GM19463 (cell line): Measurements from ENCODE around the gene SLC4A5.

Source experiments
- ATAC-seq: cut with Tn5 transposase; IDR thresholded peaks from one replicate; pipeline ENCODE4 v1.9.1; 2021; ENCODE audit warnings: mild to moderate bottlenecking, moderate library complexity; ENCODE audit not compliant: unreplicated experiment

The SLC4A5 gene, protein sequence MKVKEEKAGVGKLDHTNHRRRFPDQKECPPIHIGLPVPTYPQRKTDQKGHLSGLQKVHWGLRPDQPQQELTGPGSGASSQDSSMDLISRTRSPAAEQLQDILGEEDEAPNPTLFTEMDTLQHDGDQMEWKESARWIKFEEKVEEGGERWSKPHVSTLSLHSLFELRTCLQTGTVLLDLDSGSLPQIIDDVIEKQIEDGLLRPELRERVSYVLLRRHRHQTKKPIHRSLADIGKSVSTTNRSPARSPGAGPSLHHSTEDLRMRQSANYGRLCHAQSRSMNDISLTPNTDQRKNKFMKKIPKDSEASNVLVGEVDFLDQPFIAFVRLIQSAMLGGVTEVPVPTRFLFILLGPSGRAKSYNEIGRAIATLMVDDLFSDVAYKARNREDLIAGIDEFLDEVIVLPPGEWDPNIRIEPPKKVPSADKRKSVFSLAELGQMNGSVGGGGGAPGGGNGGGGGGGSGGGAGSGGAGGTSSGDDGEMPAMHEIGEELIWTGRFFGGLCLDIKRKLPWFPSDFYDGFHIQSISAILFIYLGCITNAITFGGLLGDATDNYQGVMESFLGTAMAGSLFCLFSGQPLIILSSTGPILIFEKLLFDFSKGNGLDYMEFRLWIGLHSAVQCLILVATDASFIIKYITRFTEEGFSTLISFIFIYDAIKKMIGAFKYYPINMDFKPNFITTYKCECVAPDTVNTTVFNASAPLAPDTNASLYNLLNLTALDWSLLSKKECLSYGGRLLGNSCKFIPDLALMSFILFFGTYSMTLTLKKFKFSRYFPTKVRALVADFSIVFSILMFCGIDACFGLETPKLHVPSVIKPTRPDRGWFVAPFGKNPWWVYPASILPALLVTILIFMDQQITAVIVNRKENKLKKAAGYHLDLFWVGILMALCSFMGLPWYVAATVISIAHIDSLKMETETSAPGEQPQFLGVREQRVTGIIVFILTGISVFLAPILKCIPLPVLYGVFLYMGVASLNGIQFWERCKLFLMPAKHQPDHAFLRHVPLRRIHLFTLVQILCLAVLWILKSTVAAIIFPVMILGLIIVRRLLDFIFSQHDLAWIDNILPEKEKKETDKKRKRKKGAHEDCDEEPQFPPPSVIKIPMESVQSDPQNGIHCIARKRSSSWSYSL

DNA sequence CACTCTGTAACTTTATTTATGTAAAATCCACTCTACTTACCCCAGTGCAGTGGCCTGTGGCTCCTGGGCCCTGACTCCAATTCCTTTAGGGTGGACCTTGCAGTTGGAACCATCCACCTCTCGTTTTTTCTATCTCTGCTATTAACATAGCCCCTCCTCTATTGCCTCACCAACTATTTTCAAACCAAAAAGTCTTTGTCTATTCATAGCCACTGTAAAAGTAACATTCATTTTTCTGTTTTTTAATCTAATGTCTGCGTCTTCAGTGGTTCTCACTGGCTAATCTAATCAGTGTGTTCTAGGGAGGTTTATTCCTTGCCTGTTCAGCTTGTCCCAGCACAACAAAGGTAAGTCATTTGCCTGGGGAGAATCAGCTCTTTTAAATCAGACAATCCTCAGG, at the start of gene SLC4A5:
Gene SLC4A5, minus strand, starts transcription at position 101 of the 400 bp plus-strand sequence. CDS start 28,393 bp downstream, outside the sequence.
- no peak for ATAC-seq

DNA sequence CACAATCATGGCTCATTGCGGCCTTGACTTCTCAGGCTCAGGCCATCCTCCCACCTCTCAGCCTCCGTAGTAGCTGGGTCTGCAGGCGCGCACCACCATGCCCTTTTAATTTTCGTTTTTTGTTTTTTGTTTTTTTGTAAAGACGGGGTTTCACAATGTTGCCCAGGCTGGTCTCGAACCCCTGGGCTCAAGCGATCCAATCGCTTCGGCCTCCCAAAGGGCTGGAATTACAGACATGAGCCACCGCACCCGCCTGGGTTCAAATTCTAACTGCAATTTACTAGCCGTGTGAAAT, 49.2 kb upstream of the SLC4A5 start:
- ATAC-seq: no peak

DNA sequence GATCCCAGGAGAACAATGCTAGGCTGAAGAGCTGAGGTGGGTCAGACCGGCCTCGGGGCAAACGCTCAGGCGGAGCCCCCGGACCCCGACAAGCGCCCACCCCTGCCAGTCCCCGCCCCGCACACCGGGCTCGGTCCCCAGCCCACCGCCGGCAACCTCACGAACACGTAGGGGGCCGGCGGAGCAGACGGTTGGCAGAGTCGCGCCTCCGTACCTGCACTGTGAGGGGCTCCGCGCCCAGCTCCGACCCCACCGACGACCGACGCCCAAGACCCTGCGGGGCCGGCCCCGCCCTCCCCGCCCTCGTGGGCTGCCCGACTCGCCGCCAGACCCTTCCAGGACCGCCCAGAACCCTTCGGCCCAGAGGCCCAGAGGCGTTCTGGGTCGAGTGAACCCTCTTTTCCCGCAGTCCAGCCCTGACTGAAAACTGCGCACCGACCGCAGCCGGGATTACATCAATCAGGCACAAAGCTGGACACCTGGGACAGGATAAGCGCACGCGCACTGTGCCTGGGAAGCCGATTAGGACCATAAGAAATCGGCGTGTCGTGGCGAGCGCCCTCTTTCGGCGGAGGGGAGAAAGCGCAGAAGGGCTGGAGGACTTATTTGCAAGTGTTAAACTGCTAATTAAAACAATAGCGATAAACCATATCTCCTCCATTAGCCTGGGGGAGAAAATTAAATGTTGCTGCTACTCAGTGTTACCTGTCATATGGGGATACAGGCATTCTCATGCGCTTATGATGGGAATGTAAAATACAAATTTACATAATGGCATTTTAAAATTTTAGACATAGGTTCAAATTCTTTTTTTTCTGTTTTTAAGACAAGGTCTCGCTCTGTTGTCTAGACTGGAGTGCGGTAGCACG, 48.6 kb upstream of the SLC4A5 start:
- peak; percentile 68 for ATAC-seq

DNA sequence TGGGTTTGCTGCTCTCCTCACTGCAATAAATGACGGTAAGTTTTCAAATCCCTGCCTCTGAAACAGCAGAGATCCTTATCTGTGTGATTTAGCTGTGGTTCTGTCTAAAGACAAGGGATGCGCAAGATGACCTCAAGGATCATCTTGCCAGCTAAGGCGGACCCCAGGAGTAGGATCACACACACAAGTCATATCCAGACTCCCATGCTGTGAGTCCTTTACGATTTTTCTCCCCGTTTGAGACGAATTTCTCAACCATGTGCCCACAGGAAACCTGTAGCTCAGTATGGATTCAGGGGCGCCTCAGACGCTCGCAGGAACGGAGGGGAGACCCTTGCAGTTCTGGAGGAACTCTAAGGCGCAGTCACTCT, 48.0 kb upstream of the SLC4A5 start:
- peak; percentile 23 for ATAC-seq

DNA sequence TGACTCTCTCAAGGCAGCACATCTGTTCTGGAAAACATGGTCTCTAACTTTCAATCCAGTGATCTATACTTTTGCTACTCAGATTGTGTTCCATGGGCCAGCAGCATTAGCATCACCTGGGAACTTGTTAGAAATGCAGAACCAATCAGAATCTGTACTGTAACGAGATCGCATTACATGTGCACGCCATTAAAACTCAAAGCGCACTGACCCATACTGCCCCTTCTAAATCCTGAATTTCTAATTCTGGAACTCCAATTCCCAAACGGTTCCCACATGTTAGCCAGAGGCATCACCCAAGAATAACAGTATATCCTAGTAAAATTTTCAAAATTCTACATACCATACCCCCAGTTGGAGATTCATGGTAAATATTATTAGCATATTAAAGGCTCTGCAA, 47.4 kb upstream of the SLC4A5 start:
- no peak for ATAC-seq

DNA sequence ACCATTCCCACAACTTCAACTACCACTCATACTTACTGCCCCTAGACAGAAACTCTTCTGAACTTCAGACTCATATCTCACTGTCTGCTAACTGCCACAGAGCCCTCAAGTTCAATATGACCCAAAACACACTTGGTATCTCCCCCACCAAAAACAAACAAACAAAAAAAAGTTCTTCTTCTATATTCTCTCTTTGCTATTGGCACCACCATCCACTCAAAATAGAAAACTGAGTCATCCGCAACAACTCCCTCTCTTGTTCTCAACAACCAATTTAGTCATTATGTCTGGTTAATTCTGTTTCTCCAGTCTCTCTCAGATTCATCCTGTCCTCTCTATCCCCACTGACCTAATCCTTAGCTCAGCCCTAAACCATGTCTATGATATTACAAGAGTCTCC, 44.1 kb upstream of the SLC4A5 start:
- ATAC-seq: no peak

DNA sequence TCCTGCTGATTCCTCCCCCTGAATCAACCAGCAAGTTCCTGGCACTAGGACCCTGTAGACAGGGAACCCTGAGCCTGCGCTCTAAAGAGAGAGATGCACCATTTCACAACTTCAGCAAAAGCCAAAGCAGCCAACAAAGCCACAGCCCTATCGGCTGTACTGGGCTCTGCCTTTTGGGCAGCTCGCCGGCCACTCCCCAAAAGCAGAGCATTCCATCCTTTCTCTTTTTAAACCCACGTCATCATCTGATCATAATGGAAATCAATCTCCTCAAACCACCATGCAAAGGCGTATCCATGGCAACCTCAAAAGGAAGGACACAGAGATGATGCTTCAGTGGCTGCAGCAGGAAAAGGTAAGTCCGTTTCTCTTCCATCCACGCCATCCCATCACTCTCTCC, 42.2 kb upstream of the SLC4A5 start:
- no peak for ATAC-seq

DNA sequence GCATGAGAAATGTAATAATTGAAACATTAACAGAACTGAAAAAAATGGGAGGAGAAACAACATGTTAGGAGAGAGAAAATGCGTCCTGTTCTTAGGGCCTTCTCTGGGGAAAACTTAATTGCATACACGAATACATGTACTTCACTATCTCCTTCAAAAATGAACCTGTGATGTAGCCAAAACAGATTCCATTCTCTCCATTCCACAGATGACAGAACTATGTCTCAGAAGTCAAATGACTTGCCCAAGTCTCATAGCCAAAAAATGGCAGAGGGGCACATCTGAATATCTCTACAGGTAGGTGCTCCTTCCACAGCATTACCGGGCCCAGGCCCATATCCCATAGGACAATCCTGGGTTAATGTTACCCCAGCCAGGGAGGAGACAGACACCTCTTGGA, 40.8 kb upstream of the SLC4A5 start:
- ATAC-seq: no peak

DNA sequence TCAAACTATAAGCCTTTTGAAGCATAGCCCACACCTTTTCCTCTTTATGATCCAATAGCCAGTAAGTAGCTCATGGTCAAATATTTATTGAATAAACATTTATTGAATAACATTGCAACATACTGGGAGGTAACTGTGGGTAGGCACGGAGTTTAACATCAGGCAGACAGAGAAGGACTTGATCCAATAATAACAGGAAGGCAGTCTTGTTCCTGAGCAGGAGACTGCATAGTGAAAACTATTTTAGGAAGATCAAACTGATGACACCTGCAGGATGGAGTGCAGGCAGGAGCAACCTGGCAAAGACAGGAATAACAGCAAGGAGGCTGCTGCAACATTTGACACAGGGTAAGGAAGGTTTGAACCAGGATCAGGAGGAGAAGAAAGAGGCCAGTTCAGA, 40.0 kb upstream of the SLC4A5 start:
- no peak for ATAC-seq

DNA sequence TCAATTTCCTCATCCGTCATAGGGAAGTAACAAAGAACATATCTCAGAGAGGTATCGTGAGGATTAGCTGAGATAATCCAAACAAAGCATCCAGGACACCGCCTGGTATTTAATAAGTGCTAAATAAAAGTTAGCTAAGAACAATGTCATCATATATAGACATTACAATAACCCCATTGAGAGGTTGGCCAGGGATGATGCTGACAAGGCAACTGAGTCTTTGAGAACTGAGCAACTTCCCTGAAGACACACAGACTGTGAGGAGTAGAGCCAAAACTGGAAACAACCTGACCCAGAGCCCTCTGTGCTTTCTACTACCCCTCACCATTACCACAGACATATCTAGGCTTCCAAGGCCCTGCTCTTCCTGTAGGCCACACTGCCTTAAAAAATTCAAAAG, 38.5 kb upstream of the SLC4A5 start:
- no peak for ATAC-seq

DNA sequence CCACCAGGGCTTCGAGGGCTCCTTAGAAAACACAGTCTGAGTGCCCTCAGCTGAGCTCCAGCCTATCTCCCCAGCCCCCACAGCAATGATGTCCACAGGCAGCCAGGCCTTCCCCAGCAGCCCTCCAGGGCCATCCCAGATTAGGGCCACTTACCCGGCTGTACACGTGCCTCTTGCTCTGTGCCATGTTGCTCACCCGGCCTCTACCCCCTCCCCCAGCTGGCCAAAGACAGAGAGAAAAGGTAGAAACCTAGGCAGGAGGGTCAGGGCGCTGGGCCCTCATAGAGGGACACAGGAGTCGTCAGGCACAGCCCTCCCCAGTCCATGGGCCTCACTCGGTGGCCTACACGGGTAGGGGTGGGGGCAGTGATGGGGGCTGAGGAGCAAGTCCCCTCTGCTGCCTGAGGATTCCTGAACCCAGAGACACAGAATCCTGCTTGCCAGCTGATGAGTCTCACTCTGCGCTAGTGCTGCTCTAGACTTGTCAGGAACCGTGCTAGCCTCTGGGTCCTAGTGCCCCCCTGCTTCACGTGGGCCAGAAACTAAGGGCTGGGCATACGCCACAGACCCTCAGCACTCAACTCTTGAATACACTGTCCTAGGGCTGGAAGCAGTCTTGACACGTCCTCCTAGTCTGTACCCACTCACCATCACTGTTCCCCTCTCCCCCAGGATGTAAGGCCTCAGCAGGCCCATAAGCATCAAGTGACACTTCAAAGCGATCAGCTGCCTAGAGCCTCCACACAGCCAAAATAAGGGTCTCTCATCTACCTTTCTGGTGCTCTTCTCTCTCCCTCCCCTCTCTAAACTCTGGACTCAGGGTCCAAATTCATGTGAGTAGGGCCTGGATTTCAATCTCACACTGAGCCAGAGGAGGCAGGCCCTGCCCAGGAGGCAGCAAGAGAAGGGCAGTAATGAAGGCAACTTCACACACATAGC, 36.9 kb upstream of the SLC4A5 start, which contains the start of gene DCTN1:
Gene DCTN1, minus strand, starts transcription at position 461 of the 939 bp plus-strand sequence. Its CDS starts 274 bp downstream, at position 187.
- peak; percentile 62 for ATAC-seq

DNA sequence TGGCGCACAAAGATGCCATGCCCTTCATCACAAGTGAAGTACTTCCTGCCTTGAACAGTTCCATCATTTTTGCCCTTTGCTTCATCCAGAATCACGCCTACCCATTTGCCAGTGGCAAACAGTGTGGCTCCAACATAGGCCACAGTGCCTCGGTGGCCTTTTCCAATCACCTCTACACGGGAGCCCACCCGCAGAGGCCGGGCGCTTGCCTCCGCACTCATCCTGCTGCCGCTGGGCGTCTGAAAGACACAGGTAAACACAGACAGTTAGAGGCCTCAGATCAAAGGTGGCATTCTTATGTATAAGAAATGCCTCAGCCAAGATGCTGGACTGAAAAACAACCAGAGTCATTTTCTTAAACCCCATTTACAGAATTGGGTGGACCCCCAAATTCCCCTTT, 34.8 kb upstream of the SLC4A5 start:
- no peak for ATAC-seq

DNA sequence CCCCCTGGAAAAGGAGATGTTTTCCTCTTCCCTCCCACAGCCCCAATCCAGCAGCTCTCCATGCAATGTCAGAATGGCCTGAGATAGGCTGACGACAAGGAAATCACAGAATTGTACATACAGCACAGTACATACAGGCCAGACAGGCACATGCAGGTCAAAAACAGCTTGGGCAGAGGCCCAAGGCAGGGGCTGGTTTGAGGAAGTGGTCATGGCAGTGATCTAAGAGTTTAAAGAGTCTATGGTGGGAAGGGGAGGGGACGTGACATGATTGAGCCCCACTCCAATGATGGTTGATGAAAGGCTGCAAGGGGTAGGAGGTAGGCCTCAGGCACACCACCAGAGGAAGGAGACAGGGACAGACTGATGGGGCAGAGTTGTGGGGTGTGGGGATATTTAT, 32.6 kb upstream of the SLC4A5 start:
- ATAC-seq: no peak

DNA sequence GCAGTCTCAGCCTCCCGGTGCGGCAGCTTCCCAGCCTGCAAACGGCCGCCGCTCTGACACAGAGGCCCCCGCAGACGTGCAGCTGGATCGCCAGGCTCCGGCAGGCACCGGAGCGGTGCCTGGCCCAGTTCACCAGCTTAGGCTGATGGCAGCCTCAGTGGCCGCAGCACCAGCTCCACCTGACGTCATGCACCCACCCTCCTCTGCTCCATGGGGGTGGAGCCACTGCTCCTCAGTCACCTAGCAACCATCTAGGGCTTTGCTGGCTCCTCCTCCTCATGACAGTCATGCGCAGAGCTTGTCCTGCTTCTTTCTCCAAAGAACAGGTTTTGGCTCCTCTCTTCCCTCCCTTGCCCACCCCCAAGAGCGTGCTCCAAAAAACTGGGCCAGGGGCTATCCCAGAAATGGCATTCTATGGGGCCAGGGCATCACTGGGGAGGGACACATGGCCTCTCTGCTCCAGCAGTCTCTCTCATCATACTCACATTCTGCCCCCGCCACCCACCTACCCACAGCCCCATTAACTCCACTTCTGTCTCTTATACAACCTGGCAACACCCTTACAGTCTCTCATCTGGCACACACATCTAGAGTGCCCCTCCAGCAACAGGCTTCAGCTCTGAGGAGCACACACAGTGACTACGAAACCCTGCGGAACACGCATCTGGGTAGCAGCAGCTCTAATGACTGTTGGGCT, 31.4 kb upstream of the SLC4A5 start:
- no peak for ATAC-seq

DNA sequence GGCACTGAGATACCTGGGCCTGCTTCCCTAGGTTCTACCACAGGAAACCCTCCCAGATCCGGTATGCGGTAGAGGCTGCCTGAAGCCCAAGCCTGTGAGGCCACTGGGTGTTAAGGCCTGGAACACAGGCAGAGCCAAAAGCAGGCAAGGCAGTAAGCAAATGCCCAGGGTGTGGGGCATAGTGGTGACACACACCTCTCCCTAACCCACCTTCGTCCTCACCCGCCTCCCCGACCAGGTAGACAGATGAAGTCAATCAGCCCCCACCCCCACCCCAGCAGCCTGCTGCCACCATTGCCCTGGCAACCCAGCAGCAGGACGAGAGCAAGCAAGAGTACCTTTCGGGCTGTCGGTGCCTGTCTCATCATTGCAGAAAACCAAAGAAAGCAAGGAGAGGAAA, 30.8 kb upstream of the SLC4A5 start:
- ATAC-seq: no peak

DNA sequence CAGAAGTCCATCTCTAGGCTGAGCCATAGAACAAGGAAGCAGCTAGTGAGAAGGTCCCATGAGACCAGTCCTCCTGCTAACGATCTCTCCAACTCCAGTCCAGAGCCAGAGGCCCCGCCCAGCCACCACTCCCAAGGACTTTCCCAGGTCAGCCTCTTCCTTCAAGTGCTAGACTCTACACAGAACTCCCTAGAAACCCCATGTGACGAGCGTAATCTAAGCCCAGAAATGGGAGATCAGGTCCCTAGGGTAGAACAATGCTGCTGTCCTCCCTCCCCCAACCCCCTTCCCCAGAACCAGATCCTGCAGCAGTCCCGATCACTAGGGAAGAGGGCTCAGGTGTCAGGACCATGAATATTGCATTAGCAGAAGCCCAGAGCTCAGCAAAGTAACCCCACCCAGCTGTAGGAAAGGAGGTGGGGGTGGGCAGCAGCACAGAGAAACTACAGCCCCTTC, 30.0 kb upstream of the SLC4A5 start:
- ATAC-seq: no peak

DNA sequence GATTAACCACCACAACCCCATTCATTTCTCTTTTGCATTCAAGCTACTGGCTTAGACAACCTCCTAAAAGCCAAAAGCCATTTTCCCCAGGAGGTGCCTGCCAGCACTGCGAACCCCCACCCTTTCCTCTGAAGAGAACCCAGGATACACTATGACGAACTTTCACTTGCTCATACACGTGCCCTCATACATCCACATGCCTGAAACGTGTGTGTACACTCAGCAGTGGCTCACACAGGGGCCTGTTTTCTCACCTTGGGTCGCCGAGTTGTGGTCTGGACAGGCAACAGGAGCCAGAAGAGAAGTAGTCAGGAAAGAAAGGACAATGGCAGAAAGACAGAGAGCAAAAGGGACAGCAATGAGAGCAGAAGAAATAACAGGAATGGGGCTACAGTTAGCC, 29.5 kb upstream of the SLC4A5 start:
- no peak for ATAC-seq

DNA sequence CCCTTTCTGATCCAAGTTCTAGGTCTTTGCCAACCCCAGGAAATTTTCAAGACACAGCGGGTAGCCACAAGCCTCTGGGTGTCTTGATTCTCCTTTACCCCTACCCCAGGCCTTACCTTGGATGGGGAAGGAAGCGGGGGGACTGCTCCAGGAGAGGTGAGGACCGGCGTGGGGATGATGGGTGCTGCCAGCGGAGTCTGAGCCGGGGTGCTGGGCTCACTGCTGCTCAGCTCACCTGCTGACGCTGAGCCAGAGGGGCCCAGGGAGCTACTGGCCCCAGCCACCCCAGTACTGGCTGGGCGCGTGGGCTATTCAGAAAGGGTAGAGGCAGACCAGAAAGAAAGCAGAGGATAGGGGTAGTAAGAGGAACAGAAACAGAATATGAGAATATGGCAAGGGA, 28.2 kb upstream of the SLC4A5 start:
- no peak for ATAC-seq

DNA sequence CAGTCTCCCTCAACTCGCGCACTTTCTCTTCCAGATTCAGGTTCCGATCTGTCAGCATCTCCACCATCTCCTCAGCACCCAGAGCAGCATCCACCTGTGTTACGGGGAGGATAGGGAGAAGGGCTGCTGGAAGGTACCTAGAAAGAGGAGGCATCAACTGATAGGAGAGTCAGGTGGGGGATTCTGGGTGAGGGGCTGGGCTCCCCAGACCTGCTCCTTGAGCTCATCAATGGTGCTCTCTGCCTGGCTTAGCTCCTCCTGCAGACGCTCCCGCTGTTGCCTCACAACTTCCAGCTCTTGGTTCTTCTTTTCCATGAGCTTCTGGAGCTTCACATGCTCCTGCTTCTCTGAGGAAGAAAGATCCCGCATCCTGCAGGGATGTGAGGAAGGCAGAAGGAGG, 26.8 kb upstream of the SLC4A5 start:
- no peak for ATAC-seq
